Measurements from ENCODE around the gene SYNCRIP. TPM values are rescaled to one million over a fixed set of nuclear protein-coding genes. Genes with fewer than 3 reads are reported as not detected.

SYNCRIP gene
- total RNA-seq, 2 donors from 2014 or later, result 27.0 to 36.1 TPM

- Histone ChIP-seq H3K4me3 (peak overlapping the region; percentile 57 to 87), H3K27me3 (no peaks in the 10 kb centered on the region), H3K36me3 (replicated peaks in 1 of 2; ENCODE audit: insufficient read depth in 1 of 2, low read depth in 2 of 2) (no peaks in the 10 kb centered on the region), H3K27ac (peak overlapping the region; percentile 48 to 92 (median 82)), H3K4me1 (peaks cover 35% of the 10 kb centered on the region), H3K9me3 (no peaks in the 10 kb centered on the region)
- TF ChIP-seq CTCF (IDR thresholded peaks at IDR 0.05), result no peak
- TF ChIP-seq POLR2A (IDR thresholded peaks at IDR 0.05), result no peak
- ATAC-seq, result peak; percentile 16
- WGBS, 2 donors, result 0% methylated on average over 21 to 34 of the region's 34 CpGs
- intact Hi-C loops (cut with DNase I), result no loop called here
- DNase-seq, result no peak
Measured at GRCh38 chr6:85678026-85678601, 35.4 kb upstream of the SYNCRIP start.

- intact Hi-C loops (cut with DNase I), result no loop called here
- WGBS, 2 donors, result 0% methylated on average over 12 of the region's 12 CpGs
- Histone ChIP-seq H3K36me3 (replicated peaks in 1 of 2; ENCODE audit: insufficient read depth in 1 of 2, low read depth in 2 of 2) (no peaks in the 10 kb centered on the region), H3K4me1 (peaks cover 35% of the 10 kb centered on the region), H3K27me3 (no peaks in the 10 kb centered on the region), H3K27ac (peak overlapping the region in 1 of 4 donors; percentile 92), H3K9me3 (no peaks in the 10 kb centered on the region), H3K4me3 (peak overlapping the region in 1 of 2 donors; percentile 87)
- no peak for ATAC-seq
- peak in 2 of 7 experiments; percentile 3 to 36 for TF ChIP-seq CTCF (IDR thresholded peaks at IDR 0.05)
- no peak for TF ChIP-seq POLR2A (IDR thresholded peaks at IDR 0.05)
- no peak for DNase-seq
Measured at GRCh38 chr6:85677234-85677956, 34.7 kb upstream of the SYNCRIP start.

- no peak for DNase-seq
- 8 to 10% methylated on average over 6 of the region's 6 CpGs for WGBS, 2 donors
- intact Hi-C loops (cut with DNase I), result no loop called here
- no peaks in the 10 kb centered on the region for H3K36me3 ChIP-seq (replicated peaks in 1 of 2; ENCODE audit: insufficient read depth in 1 of 2, low read depth in 2 of 2)
- TF ChIP-seq CTCF (IDR thresholded peaks at IDR 0.05) (no peak), POLR2A (IDR thresholded peaks at IDR 0.05) (no peak)
- H3K27ac ChIP-seq, result no peak overlapping the region
- peak overlapping the region in 1 of 2 donors; percentile 87 for H3K4me3 ChIP-seq
- H3K27me3 ChIP-seq, result no peaks in the 10 kb centered on the region
- H3K4me1 ChIP-seq, result peaks cover 35% of the 10 kb centered on the region
- ATAC-seq, result no peak
- H3K9me3 ChIP-seq, result no peaks in the 10 kb centered on the region
Measured at GRCh38 chr6:85676086-85676729, 33.5 kb upstream of the SYNCRIP start.

GRCh38 chr6:85675030-85675819 lies 32.5 kb upstream of the SYNCRIP start:
- Histone ChIP-seq H3K9me3 (no peaks in the 10 kb centered on the region), H3K4me1 (peaks cover 43% of the 10 kb centered on the region), H3K36me3 (replicated peaks in 1 of 2; ENCODE audit: insufficient read depth in 1 of 2, low read depth in 2 of 2) (no peaks in the 10 kb centered on the region), H3K4me3 (no peak overlapping the region), H3K27me3 (no peaks in the 10 kb centered on the region), H3K27ac (no peak overlapping the region)
- intact Hi-C loops (cut with DNase I), result no loop called here
- DNase-seq (no peak), ATAC-seq (no peak)
- TF ChIP-seq CTCF (IDR thresholded peaks at IDR 0.05) (no peak), POLR2A (IDR thresholded peaks at IDR 0.05) (peak in 1 of 3 donors; percentile 10)
- WGBS, 2 donors, result 85 to 96% methylated on average over 4 of the region's 4 CpGs
